D721Med (cell line): ENCODE results near the gene REC8.

ENCODE experiments used
- DNase-seq: peaks from one replicate; pipeline ENCODE4 v3.0.0; 2011; ENCODE audit warnings: low spot score; ENCODE audit not compliant: insufficient read length
- FAIRE-seq: peaks from 2 replicates; lab custom pipeline; 2011; peaks lifted over from hg19 to GRCh38; lab: Jason Lieb, UNC
- TF ChIP-seq, protein P1 (sequence below): IDR thresholded peaks from 2 replicates; pipeline ENCODE4 v1.5.1; 2012; ENCODE audit warnings: mild to moderate bottlenecking, control low read depth; ENCODE audit not compliant: insufficient read depth; ENCODE audit errors: missing control alignments

The REC8 gene

DNA sequence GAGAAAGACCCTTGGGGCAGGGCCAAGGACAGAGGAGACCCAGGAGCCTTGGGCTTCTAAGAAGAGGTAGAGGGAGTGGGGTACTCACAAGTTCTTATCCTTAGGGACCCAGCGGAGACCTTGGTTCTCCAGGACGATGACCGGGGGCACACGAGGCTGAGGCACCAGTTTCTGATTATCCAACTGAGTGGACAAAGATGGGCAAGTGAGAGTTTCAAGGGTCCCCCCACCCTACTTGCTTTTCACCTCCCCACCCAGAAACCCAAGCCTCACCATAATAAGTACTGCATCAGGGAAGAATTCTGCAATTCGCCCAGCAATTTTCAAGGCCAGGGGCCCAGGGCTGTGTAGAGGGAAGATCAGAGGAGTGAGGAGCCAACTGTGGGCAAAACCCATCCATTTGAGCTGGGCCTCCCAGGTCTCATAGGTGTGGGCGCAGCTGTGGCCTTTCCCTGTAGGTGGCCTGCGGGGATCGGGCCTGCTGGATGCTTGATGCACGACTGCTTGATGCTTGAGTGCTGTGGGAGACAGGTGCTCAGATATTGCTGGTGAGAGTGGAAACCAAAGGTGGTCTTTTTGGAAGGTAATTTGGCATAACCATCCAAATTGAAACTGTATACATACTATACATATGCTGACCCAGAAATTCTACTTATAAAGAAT, 32.5 kb upstream of the REC8 start:
- TF ChIP-seq, protein P1, sequence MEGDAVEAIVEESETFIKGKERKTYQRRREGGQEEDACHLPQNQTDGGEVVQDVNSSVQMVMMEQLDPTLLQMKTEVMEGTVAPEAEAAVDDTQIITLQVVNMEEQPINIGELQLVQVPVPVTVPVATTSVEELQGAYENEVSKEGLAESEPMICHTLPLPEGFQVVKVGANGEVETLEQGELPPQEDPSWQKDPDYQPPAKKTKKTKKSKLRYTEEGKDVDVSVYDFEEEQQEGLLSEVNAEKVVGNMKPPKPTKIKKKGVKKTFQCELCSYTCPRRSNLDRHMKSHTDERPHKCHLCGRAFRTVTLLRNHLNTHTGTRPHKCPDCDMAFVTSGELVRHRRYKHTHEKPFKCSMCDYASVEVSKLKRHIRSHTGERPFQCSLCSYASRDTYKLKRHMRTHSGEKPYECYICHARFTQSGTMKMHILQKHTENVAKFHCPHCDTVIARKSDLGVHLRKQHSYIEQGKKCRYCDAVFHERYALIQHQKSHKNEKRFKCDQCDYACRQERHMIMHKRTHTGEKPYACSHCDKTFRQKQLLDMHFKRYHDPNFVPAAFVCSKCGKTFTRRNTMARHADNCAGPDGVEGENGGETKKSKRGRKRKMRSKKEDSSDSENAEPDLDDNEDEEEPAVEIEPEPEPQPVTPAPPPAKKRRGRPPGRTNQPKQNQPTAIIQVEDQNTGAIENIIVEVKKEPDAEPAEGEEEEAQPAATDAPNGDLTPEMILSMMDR = no peak
- DNase-seq (no peak), FAIRE-seq (no peak)

DNA sequence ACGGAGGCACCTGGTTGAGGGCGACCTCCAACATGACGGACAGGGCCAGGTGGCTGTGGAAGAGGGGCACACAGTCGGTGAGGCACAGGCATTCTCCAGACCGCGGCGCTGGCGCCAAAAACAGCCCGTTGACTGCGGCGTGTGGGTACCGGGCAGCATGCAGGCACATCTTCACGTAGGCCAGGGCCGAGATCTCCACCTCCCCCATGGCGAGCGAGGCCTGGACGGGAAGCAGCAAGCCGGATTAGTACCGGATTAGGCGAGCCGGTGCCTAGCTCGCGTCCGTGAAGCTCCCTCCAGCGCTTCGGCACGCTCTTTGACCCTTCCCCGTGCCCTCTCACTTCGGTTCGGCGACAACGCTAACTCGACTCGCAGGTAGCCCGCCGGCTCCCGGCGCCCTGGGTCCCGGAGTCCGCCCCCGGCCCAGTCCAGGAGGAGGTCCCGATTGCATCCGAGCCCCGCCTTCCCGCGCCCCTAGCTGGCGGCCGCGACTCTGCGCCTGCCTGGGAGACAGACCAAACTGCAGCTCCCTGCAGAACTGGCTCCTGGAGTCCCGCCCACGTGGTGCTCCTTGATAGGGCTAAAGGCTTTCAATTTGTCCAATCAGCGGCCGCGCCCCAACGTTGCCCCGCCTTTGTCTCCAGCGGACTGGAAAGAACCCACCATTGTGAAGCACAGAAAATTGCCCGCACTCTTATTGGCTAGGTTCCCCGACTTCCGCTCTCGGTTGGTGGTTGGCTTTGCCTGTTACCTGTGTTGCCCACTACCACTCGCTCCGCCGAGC, 30.6 kb upstream of the REC8 start, which contains the start of gene EMC9:
EMC9 (minus strand) TSS at position 495 of the 784 bp plus-strand sequence; CDS start at position 208, 287 bp downstream.
- FAIRE-seq (no peak), DNase-seq (peak; percentile 93)
- TF ChIP-seq, protein P1 = no peak

GRCh38 chr14:24143511-24143910, 28.4 kb upstream of the REC8 start:
- no peak for FAIRE-seq
- DNase-seq = no peak
- TF ChIP-seq, protein P1 = no peak

DNA sequence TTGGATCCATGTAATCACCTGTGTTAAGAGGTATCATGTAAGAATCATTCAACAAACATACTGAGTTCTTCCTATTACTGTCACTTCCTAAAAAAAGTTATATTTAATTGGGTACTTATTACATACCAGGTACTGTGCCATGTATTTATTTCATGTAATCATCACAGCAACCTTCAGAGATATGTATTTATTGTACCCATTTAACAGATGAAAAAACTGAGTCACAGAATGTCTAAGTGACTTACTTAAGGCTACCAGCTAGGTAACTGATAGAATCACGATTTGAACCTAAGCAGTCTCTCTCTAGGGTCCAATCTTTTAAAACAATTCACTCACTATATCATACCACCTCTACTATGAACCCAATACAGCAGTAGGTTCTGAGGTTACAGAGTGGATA, 27.4 kb upstream of the REC8 start:
- TF ChIP-seq, protein P1 = no peak
- DNase-seq = no peak
- no peak for FAIRE-seq

GRCh38 chr14:24145219-24145618, 26.7 kb upstream of the REC8 start:
- DNase-seq = no peak
- FAIRE-seq = no peak

GRCh38 chr14:24145690-24146452, 26.0 kb upstream of the REC8 start:
- no peak for FAIRE-seq
- TF ChIP-seq, protein P1 = no peak
- no peak for DNase-seq

More at GRCh38 chr14:24145219-24145618, 26.7 kb upstream of the REC8 start:
- TF ChIP-seq, protein P1 = no peak
